ENCODE measurements around the gene CPNE8.

- TF ChIP-seq, protein P1, sequence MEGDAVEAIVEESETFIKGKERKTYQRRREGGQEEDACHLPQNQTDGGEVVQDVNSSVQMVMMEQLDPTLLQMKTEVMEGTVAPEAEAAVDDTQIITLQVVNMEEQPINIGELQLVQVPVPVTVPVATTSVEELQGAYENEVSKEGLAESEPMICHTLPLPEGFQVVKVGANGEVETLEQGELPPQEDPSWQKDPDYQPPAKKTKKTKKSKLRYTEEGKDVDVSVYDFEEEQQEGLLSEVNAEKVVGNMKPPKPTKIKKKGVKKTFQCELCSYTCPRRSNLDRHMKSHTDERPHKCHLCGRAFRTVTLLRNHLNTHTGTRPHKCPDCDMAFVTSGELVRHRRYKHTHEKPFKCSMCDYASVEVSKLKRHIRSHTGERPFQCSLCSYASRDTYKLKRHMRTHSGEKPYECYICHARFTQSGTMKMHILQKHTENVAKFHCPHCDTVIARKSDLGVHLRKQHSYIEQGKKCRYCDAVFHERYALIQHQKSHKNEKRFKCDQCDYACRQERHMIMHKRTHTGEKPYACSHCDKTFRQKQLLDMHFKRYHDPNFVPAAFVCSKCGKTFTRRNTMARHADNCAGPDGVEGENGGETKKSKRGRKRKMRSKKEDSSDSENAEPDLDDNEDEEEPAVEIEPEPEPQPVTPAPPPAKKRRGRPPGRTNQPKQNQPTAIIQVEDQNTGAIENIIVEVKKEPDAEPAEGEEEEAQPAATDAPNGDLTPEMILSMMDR (IDR thresholded peaks at IDR 0.05), result no peak
- no peak for TF ChIP-seq POLR2A (IDR thresholded peaks at IDR 0.05)
These were observed 291.2 kb downstream of the CPNE8 start for GRCh38 chr12:38614171-38614570.

Data from body of pancreas (tissue), 4 donors.